GM20431 (cell line): ENCODE results near the gene PHF19.

Experiments
- in situ Hi-C: fragments of 300-500 bp; cut with MseI, MboI; formaldehyde crosslinking; loops from one replicate; pipeline ENCODE4 v1.15.0; 2020; ENCODE audit warnings: low sequenced_read_pairs; ENCODE audit not compliant: unreplicated experiment

PHF19 gene

GRCh38 chr9:120876842-120877240, at the start of gene PHF19:
Gene PHF19 (minus strand): TSS chr9:120877188. CDS start chr9:120874741, 2,447 bp downstream.
- in situ Hi-C loops, result no loop called here

GRCh38 chr9:120926397-120926928, 49.5 kb upstream of the PHF19 start, which contains the start of gene TRAF1:
Gene TRAF1 (minus strand): TSS chr9:120926796. CDS start chr9:120926075, 721 bp downstream.
- in situ Hi-C loops, result no loop called here

- in situ Hi-C loops, result no loop called here
Observed at GRCh38 chr9:120925535-120926396, 48.8 kb upstream of the PHF19 start.

- in situ Hi-C loops, result no loop called here
Observed at GRCh38 chr9:120924698-120925534, 47.9 kb upstream of the PHF19 start.

DNA sequence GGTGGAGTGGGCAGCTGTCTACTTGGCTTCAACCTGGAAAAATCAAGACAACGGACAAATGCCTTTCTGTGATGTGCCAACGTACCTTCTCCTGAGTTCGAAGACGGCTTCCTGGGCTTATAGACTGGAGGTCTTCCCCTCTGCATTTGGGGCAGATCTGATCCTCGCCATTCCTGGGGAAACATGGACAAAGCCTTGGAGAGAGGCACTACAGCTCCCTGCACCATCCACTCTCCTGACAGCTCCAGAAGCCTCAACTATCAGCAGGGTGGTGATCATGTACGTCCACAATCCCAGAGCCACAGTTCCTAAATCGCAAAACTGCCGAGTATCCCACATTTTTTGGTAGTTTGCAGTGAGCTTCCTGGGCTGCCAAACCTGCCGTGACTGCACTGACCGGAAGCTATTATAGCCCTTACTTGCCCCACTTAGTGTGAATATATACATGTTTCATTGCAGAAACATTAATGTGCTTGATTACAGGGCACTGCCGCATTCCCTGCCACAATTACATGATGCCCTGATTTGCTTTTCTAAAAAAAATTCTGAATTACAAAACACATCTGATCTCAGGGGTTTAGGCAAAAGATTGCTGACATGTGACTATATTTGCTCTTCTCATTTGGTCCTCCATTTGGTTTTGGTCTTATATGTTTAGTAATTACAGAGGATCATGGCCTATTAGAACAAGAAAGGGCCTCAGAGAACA, 46.8 kb upstream of the PHF19 start:
- in situ Hi-C loops, result no loop called here

- in situ Hi-C loops, result no loop called here
Observed at GRCh38 chr9:120922404-120923195, 45.6 kb upstream of the PHF19 start.

DNA sequence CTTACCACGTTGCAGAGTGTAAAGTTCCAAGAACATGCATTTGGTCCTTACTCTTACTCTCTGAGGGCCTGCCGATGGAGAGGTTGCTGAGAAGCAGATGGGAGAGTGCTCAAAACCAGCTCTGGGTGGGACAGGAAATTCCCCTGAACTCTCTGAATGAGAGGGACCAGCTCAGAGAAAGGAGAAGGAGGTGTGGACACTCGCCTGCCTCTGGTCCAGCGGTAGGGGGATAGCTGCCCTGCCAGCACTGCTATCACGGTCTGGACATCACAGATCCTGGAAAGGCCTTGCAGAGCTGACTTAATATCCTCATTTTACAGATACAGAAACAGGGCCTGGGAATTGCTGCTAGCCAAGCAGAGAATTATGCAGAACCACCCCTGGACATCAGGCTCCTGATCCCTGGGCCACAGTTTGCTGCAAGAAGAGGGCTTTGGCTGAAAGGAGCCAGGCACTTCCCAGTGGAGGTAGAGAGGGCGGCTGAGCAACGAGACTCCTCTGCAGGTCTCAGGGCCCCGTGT, 44.7 kb upstream of the PHF19 start:
- in situ Hi-C loops, result no loop called here

DNA sequence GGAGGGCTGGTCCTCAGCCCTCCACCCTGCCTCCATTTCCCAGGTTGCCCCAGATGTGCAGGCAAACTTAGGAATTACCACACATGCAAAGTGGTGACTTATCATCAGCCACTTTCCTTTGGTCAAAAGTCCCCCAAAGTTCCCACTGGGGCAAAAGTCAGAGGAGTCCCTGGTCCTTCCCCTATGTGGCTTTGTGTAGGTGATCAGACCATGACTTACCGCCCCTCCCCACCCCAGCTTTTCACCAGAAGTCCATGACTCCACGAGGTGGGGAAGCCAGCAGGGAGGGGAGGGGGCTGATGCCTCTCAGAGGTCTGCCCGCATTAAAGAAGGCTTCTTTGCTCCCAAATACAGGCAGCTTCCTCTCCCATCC, 43.8 kb upstream of the PHF19 start:
- in situ Hi-C loops, result no loop called here

GRCh38 chr9:120919843-120920805, 43.1 kb upstream of the PHF19 start:
- in situ Hi-C loops, result no loop called here

DNA sequence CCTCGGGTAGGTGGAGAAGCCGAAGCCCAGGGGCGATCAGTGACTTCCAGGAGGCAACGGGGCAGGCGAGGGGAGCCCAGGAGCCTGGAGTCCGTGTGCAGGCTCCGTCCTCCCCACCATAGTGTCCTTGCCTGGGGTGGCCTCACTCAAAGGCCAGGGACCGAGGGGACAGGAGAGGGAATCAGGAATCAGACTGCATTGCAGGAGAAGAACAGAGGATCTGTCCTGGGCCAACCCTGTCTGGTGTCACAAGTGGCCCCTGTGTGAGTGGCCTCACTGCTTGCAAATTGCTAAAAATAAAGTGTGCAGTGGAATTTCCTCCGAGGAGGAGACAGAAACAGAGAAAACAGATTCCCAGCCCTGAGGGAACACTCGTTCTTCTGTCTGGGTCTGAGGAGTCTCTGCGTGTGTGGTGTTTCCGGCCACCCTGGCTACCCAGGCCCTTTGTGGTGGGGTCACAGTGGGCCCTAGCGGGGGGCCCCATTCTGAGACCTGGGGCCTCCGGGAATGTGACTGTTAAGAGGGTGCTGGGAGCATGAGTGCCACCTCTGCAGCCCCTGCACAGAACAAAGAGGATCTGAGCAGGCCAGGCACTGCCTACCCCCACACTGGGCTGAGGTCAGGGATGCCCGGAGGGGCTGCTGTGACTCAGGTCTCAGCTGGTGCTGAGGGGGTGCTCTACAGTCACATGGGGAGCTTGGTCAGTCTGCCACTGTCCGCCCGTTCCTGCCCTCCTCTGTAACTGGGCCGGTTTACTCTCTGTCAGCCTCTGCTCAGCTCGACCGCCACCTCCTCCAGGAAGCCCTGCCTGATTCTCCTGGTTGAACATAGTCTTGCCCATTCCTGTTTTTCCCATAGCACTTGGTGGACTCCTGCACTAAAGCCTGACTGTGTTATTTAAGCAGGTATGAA, 42.2 kb upstream of the PHF19 start:
- in situ Hi-C loops, result no loop called here

DNA sequence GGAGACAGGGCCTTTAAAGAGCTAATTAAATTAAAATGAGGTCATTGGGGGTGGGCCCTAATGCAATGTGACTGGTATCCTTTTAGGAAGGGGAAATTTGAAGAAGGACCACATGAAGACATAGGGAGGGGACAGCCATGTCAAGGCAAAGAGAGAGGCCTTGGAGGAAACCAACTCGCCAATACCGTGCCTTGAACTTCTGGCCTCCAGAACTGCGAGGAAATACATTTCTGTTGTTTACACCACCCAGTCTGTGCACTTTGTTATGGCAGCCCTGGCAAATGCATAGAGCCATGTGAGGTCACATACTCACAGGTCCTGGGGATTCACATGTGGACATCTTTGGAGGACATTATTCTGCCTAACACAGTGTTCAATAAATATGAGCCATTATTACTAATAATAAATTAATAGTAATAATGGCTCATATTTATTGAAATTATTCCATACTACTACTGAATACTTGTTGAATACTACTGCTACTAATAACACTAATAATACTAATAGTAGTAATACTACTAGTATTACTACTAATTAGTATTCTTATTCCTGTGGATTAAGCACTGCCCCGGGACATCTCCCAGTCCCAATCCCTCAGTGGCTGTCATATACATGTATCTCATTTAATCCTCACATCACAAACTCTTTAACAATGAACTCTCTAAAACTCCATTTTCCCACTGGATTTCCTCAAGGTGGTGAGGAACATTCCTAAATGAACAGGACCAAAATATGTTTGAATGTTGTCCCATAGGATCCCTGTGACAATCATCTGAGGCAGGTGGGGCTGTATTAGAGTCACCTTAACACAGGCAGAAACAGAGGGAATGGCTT, 41.2 kb upstream of the PHF19 start:
- in situ Hi-C loops, result no loop called here

GRCh38 chr9:120916991-120917880, 40.2 kb upstream of the PHF19 start:
- in situ Hi-C loops, result no loop called here

DNA sequence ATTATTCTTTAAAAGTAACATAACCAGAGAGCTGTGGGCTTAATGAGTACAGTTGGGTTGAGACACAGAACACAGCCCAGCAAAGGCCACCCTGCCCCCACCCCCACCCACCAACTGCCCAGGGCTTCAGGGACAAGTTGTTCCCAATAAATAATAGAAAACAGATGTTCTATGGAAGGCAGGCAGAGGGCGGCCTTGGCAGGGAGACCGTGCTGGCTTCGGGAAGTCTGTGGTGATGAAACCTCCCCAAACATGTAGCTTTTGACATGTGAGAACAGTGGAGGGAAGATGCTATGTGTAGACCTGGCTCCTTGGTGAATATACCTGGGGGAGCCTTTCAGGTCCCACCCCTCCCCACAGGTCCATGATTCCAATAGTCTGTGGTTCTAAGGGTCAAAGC, 39.6 kb upstream of the PHF19 start:
- in situ Hi-C loops, result no loop called here

GRCh38 chr9:120915854-120916470, 39.0 kb upstream of the PHF19 start:
- in situ Hi-C loops, result no loop called here

- in situ Hi-C loops, result no loop called here
Observed at GRCh38 chr9:120914953-120915352, 38.0 kb upstream of the PHF19 start.
